ENCODE results near the gene CFP.
A peak's percentile ranks its signal among the peaks of the same experiment; 100 is the strongest.
"Not testable (repeated sequence)": the region's sequence is repeated elsewhere in the genome, so short reads cannot be mapped to it uniquely, and the experiment has no call there.

Gene CFP

GRCh38 chrX:47629419-47630200, at the start of gene CFP:
Gene CFP, minus strand, starts transcription at chrX:47629930. Its CDS starts 86 bp downstream, at chrX:47629844.
- DNase-seq = no peak

- DNase-seq = not testable (repeated sequence)
Measured at GRCh38 chrX:47675959-47676859, 46.5 kb upstream of the CFP start.

- no peak for DNase-seq
Measured at GRCh38 chrX:47674776-47675175, 45.0 kb upstream of the CFP start.

GRCh38 chrX:47665797-47666196, 36.1 kb upstream of the CFP start:
- DNase-seq = not testable (repeated sequence)

- DNase-seq = no peak
Measured at GRCh38 chrX:47664737-47665136, 35.0 kb upstream of the CFP start.

- no peak for DNase-seq
Measured at GRCh38 chrX:47662144-47662657, 32.5 kb upstream of the CFP start.

- no peak for DNase-seq
Measured at GRCh38 chrX:47661539-47661938, 31.8 kb upstream of the CFP start.

- DNase-seq = no peak
Measured at GRCh38 chrX:47659421-47659726, 29.6 kb upstream of the CFP start.

GRCh38 chrX:47658684-47659420, 29.1 kb upstream of the CFP start, which contains the start of gene UXT:
Gene UXT, minus strand, starts transcription at chrX:47659180. Its CDS starts 253 bp downstream, at chrX:47658927.
- peak; percentile 82 to 99 (median 98) for DNase-seq

- no peak for DNase-seq
Measured at GRCh38 chrX:47658301-47658683, 28.6 kb upstream of the CFP start.

- DNase-seq = no peak
Measured at GRCh38 chrX:47651043-47651905, 21.5 kb upstream of the CFP start.

- DNase-seq = peak; percentile 95 to 99 (median 98)
Measured at GRCh38 chrX:47650164-47651042, 20.7 kb upstream of the CFP start, which contains the start of gene ELK1. Gene ELK1, minus strand, starts transcription at chrX:47650563. Its CDS starts 9,122 bp downstream, at chrX:47641441.

GRCh38 chrX:47649781-47650163, 20.0 kb upstream of the CFP start:
- DNase-seq = no peak

GRCh38 chrX:47649271-47649670, 19.5 kb upstream of the CFP start:
- no peak for DNase-seq

GRCh38 chrX:47648376-47648775, 18.6 kb upstream of the CFP start:
- DNase-seq = no peak

- no peak for DNase-seq
Measured at GRCh38 chrX:47646636-47647035, 16.9 kb upstream of the CFP start.

GRCh38 chrX:47645530-47645929, 15.8 kb upstream of the CFP start:
- no peak for DNase-seq

GRCh38 chrX:47644557-47645091, 14.9 kb upstream of the CFP start:
- no peak for DNase-seq

GRCh38 chrX:47643926-47644325, 14.2 kb upstream of the CFP start:
- DNase-seq = peak in 1 of 3 experiments; percentile 13

GRCh38 chrX:47638816-47639215, 9.1 kb upstream of the CFP start:
- DNase-seq = no peak

Measured in NCI-H1417 (cell line).